ENCODE data around the gene CAMKV.

Gene CAMKV

GRCh38 chr3:49856181-49857005, 13.3 kb downstream of the CAMKV start, which contains the start of gene TRAIP:
Gene TRAIP, minus strand, starts transcription at chr3:49856564. Its CDS starts 111 bp downstream, at chr3:49856453.
- TF ChIP-seq RAD21 (IDR thresholded peaks at IDR 0.05; ENCODE audit: low read depth) = no peak; the same call in 1 of the 2 replicates
- TF ChIP-seq FOXM1 (IDR thresholded peaks at IDR 0.05; ENCODE audit: borderline replicate concordance, low read depth) = no peak; the same call in 1 of the 2 replicates
- peak; percentile 31; the same call in 1 of the 2 replicates for TF ChIP-seq NFIC (IDR thresholded peaks at IDR 0.05)
- TF ChIP-seq CEBPB (IDR thresholded peaks at IDR 0.05) = no peak
- TF ChIP-seq EGR1 (IDR thresholded peaks at IDR 0.05) = peak; percentile 74
- no peak for TF ChIP-seq EP300 (IDR thresholded peaks at IDR 0.05; ENCODE audit: borderline replicate concordance)
- no peak for TF ChIP-seq TCF12 (IDR thresholded peaks at IDR 0.05; ENCODE audit: low read depth)
- no peak for TF ChIP-seq ZBTB7A (IDR thresholded peaks at IDR 0.05; ENCODE audit: low read depth)
- TF ChIP-seq TEAD4 (IDR thresholded peaks at IDR 0.05) = no peak
- TF ChIP-seq CREB1 (IDR thresholded peaks at IDR 0.05; ENCODE audit: low read depth) = peak; percentile 80
- TF ChIP-seq TAF1 (IDR thresholded peaks at IDR 0.05; ENCODE audit: low read depth) = peak; percentile 85
- TF ChIP-seq MAX (IDR thresholded peaks at IDR 0.05) = peak; percentile 94
- no peak for TF ChIP-seq YY1 (IDR thresholded peaks at IDR 0.05; ENCODE audit: low read depth)
- no peak for TF ChIP-seq REST (IDR thresholded peaks at IDR 0.05; ENCODE audit: low read depth)
- TF ChIP-seq USF1 (IDR thresholded peaks at IDR 0.05) = no peak

- TF ChIP-seq USF1 (IDR thresholded peaks at IDR 0.05) = no peak
- TF ChIP-seq RAD21 (IDR thresholded peaks at IDR 0.05; ENCODE audit: low read depth) = no peak
- TF ChIP-seq ZBTB7A (IDR thresholded peaks at IDR 0.05; ENCODE audit: low read depth) = no peak
- no peak for TF ChIP-seq FOXM1 (IDR thresholded peaks at IDR 0.05; ENCODE audit: borderline replicate concordance, low read depth)
- no peak for TF ChIP-seq EGR1 (IDR thresholded peaks at IDR 0.05)
- no peak for TF ChIP-seq REST (IDR thresholded peaks at IDR 0.05; ENCODE audit: low read depth)
- TF ChIP-seq YY1 (IDR thresholded peaks at IDR 0.05; ENCODE audit: low read depth) = no peak
- TF ChIP-seq NFIC (IDR thresholded peaks at IDR 0.05) = no peak
- TF ChIP-seq CREB1 (IDR thresholded peaks at IDR 0.05; ENCODE audit: low read depth) = no peak
- TF ChIP-seq TEAD4 (IDR thresholded peaks at IDR 0.05) = no peak
- no peak for TF ChIP-seq TCF12 (IDR thresholded peaks at IDR 0.05; ENCODE audit: low read depth)
- no peak for TF ChIP-seq EP300 (IDR thresholded peaks at IDR 0.05; ENCODE audit: borderline replicate concordance)
- TF ChIP-seq TAF1 (IDR thresholded peaks at IDR 0.05; ENCODE audit: low read depth) = no peak
- TF ChIP-seq CEBPB (IDR thresholded peaks at IDR 0.05) = no peak
- TF ChIP-seq MAX (IDR thresholded peaks at IDR 0.05) = no peak
These were observed 14.0 kb downstream of the CAMKV start for GRCh38 chr3:49855662-49856061.

GRCh38 chr3:49845694-49846093, 24.0 kb downstream of the CAMKV start:
- no peak for TF ChIP-seq ZBTB7A (IDR thresholded peaks at IDR 0.05; ENCODE audit: low read depth)
- TF ChIP-seq TAF1 (IDR thresholded peaks at IDR 0.05; ENCODE audit: low read depth) = no peak
- TF ChIP-seq CEBPB (IDR thresholded peaks at IDR 0.05) = no peak
- no peak for TF ChIP-seq TCF12 (IDR thresholded peaks at IDR 0.05; ENCODE audit: low read depth)
- TF ChIP-seq EP300 (IDR thresholded peaks at IDR 0.05; ENCODE audit: borderline replicate concordance) = no peak
- no peak for TF ChIP-seq YY1 (IDR thresholded peaks at IDR 0.05; ENCODE audit: low read depth)
- no peak for TF ChIP-seq REST (IDR thresholded peaks at IDR 0.05; ENCODE audit: low read depth)
- TF ChIP-seq CREB1 (IDR thresholded peaks at IDR 0.05; ENCODE audit: low read depth) = no peak
- TF ChIP-seq TEAD4 (IDR thresholded peaks at IDR 0.05) = no peak
- TF ChIP-seq NFIC (IDR thresholded peaks at IDR 0.05) = no peak
- no peak for TF ChIP-seq RAD21 (IDR thresholded peaks at IDR 0.05; ENCODE audit: low read depth)
- TF ChIP-seq FOXM1 (IDR thresholded peaks at IDR 0.05; ENCODE audit: borderline replicate concordance, low read depth) = no peak
- no peak for TF ChIP-seq EGR1 (IDR thresholded peaks at IDR 0.05)
- TF ChIP-seq USF1 (IDR thresholded peaks at IDR 0.05) = no peak
- TF ChIP-seq MAX (IDR thresholded peaks at IDR 0.05) = no peak
